Activated naive CD4-positive, alpha-beta T cell treated with anti-CD3 and anti-CD28 coated beads for 36 hours (primary cell): ENCODE results near the gene CCDC192. TPM values are rescaled to one million over a fixed set of nuclear protein-coding genes. Genes with fewer than 3 reads are reported as not detected.

Source experiments
- CTCF ChIA-PET: fragments of 350-600 bp; sonication (Branson Sonifier 250); formaldehyde crosslinking; loops from one replicate; lab custom pipeline; 2021; ENCODE audit warnings: antibody characterized with exemption; lab: Charles Lee
- DNase-seq: peaks from one replicate; pipeline ENCODE4 v3.0.0-alpha.2; 2020
- H3K27ac Mint-ChIP-seq: one replicate; pipeline ENCODE4 v1.8.0; 2021; ENCODE audit warnings: mild to moderate bottlenecking, mixed read lengths
- H3K27me3 Mint-ChIP-seq: one replicate; pipeline ENCODE4 v1.8.0; 2021; ENCODE audit warnings: low read depth, mixed read lengths
- H3K36me3 Mint-ChIP-seq: one replicate; pipeline ENCODE4 v1.8.0; 2021; ENCODE audit warnings: low read depth, mixed read lengths
- H3K4me1 Mint-ChIP-seq: one replicate; pipeline ENCODE4 v1.8.0; 2021; ENCODE audit warnings: low read depth, mixed read lengths
- H3K4me3 Mint-ChIP-seq: one replicate; pipeline ENCODE4 v1.8.0; 2021; ENCODE audit warnings: mild to moderate bottlenecking, moderate library complexity, mixed read lengths
- H3K9me3 Mint-ChIP-seq: one replicate; pipeline ENCODE4 v1.8.0; 2021; ENCODE audit warnings: mixed read lengths
- intact Hi-C: fragments of 100-400 bp; cut with micrococcal nuclease; formaldehyde crosslinking; loops from one replicate; pipeline ENCODE4 v1.15.1; 2023
- total RNA-seq, 2 experiments: library from RNA; stranded (reverse); gene quantifications; one replicate each; pipeline ENCODE4 v1.2.3, GENCODE V29; 2021

CCDC192 gene
- total RNA-seq, 2 experiments from 2014 or later: not detected

GRCh38 chr5:127979475-127979874, 276.3 kb downstream of the CCDC192 start:
- Mint-ChIP-seq H3K4me1 (no peaks in the 10 kb centered on the region), H3K9me3 (no peaks in the 10 kb centered on the region), H3K36me3 (peaks cover 7% of the 10 kb centered on the region), H3K4me3 (no peak overlapping the region), H3K27ac (no peak overlapping the region), H3K27me3 (no peaks in the 10 kb centered on the region)
- CTCF ChIA-PET: no interaction called here
- intact Hi-C loops: no loop called here
- no peak for DNase-seq

- H3K4me1 Mint-ChIP-seq: no peaks in the 10 kb centered on the region
- DNase-seq: no peak
- no peaks in the 10 kb centered on the region for H3K9me3 Mint-ChIP-seq
- H3K27me3 Mint-ChIP-seq: no peaks in the 10 kb centered on the region
- CTCF ChIA-PET: interaction anchor here (0.6 kb wide), 1 partner anchor 15 kb away, joined by 3 read pairs; no protein-coding TSS in a partner anchor
- peaks cover 7% of the 10 kb centered on the region for H3K36me3 Mint-ChIP-seq
- H3K27ac Mint-ChIP-seq: no peak overlapping the region
- intact Hi-C loops: no loop called here
- no peak overlapping the region for H3K4me3 Mint-ChIP-seq
These were observed 277.7 kb downstream of the CCDC192 start for GRCh38 chr5:127980843-127981242.

GRCh38 chr5:127981498-127981897, 278.3 kb downstream of the CCDC192 start:
- Mint-ChIP-seq H3K36me3 (peaks cover 7% of the 10 kb centered on the region), H3K4me1 (no peaks in the 10 kb centered on the region), H3K4me3 (no peak overlapping the region), H3K27ac (no peak overlapping the region), H3K27me3 (no peaks in the 10 kb centered on the region), H3K9me3 (no peaks in the 10 kb centered on the region)
- CTCF ChIA-PET: no interaction called here
- no peak for DNase-seq
- intact Hi-C loops: no loop called here

GRCh38 chr5:127985811-127986325, 282.7 kb downstream of the CCDC192 start:
- no peaks in the 10 kb centered on the region for H3K27me3 Mint-ChIP-seq
- no peak overlapping the region for H3K27ac Mint-ChIP-seq
- intact Hi-C loops: no loop called here
- CTCF ChIA-PET: no interaction called here
- H3K36me3 Mint-ChIP-seq: peaks cover 9% of the 10 kb centered on the region
- peaks cover 3% of the 10 kb centered on the region for H3K9me3 Mint-ChIP-seq
- DNase-seq: no peak
- no peaks in the 10 kb centered on the region for H3K4me1 Mint-ChIP-seq
- no peak overlapping the region for H3K4me3 Mint-ChIP-seq

- Mint-ChIP-seq H3K27ac (no peak overlapping the region), H3K4me3 (no peak overlapping the region), H3K9me3 (peaks cover 3% of the 10 kb centered on the region), H3K4me1 (no peaks in the 10 kb centered on the region), H3K36me3 (peaks cover 15% of the 10 kb centered on the region), H3K27me3 (no peaks in the 10 kb centered on the region)
- CTCF ChIA-PET: no interaction called here
- intact Hi-C loops: no loop called here
- DNase-seq: no peak
These were observed 284.4 kb downstream of the CCDC192 start for GRCh38 chr5:127987354-127988145.

- no peaks in the 10 kb centered on the region for H3K4me1 Mint-ChIP-seq
- H3K27me3 Mint-ChIP-seq: no peaks in the 10 kb centered on the region
- intact Hi-C loops: no loop called here
- peaks cover 3% of the 10 kb centered on the region for H3K9me3 Mint-ChIP-seq
- DNase-seq: no peak
- H3K36me3 Mint-ChIP-seq: peaks cover 16% of the 10 kb centered on the region
- no peak overlapping the region for H3K4me3 Mint-ChIP-seq
- no peak overlapping the region for H3K27ac Mint-ChIP-seq
- CTCF ChIA-PET: no interaction called here
These were observed 285.1 kb downstream of the CCDC192 start for GRCh38 chr5:127988146-127988760.

Other genes with a start within 250 kb of the CCDC192 start
- 10 to 100 TPM; 34.1 to 35.1 TPM for gene PRRC1, start 185.8 kb upstream of the CCDC192 start, total RNA-seq
- not detected for gene CTXN3, start 54.3 kb upstream of the CCDC192 start, total RNA-seq